RPMI7951 (cell line): ENCODE data around the gene PRRG2. TPM values are rescaled to one million over a fixed set of nuclear protein-coding genes. Genes with fewer than 3 reads are reported as not detected.
"Not testable (repeated sequence)": the region's sequence is repeated elsewhere in the genome, so short reads cannot be mapped to it uniquely, and the experiment has no call there.

Experiments used
- DNase-seq: peaks from one replicate; pipeline ENCODE4 v3.0.0-alpha.2; 2012; ENCODE audit warnings: low read depth
- total RNA-seq: library from RNA; depleted of rRNA; stranded (reverse); fragments of >200 nt; shearing (Covaris generic); gene quantifications from 2 replicates; pipeline ENCODE4 v1.2.3, GENCODE V29; 2014

The PRRG2 gene
- total RNA-seq, 1 experiment from 2014 or later: not detected

DNA sequence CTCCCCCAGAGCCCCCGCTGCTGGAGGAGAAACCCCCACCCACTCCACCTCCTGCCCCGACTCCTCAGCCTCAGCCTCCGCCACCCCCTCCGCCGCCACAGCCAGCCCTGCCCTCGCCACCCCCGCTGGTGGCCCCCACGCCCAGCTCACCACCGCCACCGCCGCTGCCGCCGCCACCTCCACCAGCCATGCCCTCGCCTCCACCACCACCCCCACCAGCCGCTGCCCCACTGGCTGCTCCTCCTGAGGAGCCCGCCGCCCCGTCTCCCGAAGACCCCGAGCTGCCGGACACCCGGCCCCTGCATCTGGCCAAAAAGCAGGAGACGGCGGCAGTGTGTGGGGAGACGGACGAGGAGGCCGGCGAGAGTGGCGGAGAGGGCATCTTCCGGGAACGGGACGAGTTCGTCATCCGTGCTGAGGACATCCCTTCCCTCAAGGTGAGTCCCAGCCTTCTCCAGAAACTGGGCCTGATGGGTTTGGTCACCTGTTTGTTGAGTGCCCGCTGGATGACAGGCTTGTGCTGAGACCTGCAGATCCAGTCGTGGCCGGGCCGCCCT, 20.4 kb downstream of the PRRG2 start:
- DNase-seq: no peak

DNA sequence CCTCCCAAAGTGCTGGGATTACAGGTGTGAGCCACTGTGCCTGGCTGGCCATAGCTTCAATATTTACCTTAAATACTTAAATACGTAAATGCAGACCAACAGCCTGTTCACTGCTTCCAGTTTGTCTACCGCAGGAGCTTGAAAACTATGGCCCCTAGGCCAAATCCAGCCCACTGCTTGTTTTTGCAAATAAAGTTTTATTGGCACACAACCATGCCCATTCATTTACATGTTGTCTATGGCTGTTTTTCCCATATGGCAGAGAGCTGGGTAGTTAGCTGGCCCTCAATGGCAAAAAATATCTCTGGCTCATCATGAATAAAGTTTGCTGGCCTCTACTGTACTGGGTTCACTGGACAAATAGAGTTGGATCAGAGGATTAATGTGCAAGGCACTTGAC, 21.7 kb downstream of the PRRG2 start:
- no peak for DNase-seq

DNA sequence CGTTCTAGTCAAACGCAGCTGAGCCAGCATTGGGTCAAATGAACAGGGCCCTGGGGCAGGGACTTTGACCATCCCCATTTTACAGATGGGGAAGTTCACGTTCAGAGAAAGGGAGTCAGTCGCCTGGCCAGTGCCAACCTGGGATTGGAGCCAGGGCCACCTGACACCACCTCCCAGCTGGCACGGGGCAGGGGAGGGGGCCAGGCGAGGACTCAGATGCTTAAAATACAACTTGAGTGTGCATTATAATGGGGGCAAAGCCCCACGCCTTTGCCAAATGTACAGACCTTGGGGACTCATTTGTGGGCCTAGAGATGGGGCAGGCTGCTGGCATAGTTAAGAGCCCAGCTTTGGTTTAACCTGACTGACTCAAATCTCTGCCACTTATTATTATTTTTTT, 24.5 kb downstream of the PRRG2 start:
- DNase-seq: no peak

DNA sequence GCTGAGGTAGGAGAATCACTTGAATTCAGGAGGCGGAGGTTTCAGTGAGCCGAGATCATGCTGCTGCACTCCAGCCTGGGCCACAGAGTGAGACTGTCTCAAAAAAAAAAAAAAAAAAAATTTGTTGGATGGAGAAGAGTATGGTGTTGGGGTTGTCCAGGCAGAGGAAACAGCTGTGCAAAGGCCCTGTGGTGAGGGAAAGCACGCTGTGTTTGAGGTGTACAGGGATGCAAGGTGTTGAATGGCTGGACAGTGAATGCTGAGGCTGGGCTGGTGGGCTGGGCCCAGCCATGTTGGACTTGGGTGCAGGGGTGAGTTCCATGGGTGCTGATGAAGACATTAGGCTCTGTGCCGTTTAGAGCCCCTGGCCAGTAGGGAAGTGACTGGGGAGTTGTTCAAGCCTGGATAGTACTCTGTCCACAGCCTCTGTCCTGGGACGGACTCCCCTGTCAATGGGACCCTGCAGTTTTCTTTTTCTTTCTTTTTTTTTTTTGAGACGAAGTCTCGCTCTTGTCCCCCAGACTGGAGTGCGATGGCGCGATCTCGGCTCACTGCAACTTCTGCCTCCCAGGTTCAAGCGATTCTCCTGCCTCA, 28.5 kb downstream of the PRRG2 start:
- DNase-seq: no peak

DNA sequence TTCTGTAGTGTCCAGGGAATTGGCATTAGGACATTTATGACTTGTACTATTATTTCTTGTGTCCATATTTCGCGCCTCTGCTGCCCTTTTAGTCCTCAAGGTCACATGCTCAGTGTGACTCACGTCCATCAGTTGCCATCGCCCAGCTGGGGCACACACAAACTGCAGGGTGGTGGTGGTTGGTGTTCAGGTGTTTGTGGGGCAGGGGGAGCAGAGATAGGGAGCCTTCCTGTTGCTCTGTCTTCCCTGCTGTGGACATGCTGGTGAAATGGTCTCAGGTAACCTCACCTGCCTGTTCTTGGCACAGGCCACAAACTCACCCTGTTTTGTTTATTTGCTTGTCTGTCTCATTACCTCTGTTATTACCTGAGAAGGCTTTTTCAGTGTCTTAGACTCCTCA, 32.3 kb downstream of the PRRG2 start:
- peak; percentile 63 for DNase-seq

DNA sequence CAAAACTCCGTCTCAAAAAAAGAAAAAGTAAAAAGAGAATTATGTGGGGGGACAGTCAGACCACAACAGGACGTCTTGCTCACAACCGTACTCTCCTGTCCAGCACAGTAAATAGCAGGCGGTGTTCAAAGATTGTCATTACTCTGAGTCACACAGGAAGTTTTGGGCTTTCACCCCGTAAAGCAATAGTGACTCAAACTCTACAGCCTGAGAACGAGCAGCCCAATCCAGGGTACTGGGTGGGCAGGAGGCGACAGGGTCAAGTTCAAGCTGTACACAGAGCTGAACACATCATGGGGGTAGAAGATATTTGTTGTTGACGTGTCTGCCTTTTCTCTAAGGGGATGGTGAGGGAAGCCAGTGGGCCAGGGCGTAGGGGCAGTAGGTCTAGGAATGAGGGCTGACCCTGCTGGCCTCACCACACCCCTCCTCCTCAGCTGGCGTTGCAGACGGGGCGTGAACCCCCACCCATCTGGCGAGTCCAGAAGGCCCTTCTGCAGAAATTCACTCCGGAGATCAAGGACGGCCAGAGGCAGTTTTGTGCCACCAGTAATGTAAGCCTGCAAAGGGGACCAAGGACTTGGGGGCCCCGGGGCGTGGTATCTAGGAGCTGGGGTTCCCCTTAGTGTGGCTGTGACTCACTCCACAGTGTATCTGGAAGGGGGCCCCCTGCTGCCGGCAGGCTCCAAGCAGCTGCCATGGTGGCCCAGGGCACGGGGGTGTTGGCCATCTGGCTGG, 33.1 kb downstream of the PRRG2 start:
- DNase-seq: peak; percentile 93

DNA sequence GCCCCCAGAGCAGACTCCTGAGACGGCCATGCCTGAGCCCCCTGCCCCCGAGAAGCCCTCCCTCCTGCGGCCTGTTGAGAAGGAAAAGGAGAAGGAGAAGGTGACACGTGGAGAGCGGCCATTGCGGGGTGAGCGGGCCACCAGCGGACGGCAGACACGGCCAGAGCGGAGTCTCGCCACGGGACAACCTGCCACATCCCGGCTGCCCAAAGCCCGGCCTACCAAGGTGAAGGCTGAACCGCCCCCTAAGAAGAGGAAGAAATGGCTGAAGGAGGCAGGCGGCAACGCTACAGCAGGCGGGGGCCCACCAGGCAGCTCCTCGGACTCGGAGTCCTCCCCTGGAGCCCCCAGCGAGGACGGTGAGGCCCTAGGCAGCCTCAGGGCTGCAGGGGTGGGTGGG, 34.7 kb downstream of the PRRG2 start:
- no peak for DNase-seq

DNA sequence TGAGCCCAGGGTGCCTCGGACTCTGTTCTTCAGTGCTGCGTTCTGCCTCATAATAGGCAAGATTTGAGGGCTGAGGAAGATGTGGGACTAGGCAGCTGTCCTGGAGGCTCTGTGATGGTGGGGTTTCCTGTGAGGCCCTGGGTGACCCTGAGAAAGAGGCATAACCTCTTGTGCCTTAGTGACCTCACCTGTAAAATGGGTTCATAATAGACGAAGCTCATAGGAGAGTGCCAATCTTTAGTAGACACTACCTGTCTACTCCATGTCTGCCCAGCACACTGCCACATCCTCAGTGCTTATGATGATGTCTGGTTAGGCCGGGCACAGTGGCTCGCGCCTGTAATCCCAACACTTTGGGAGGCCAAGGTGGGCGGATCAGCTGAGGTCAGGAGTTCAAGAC, 35.4 kb downstream of the PRRG2 start:
- no peak for DNase-seq

DNA sequence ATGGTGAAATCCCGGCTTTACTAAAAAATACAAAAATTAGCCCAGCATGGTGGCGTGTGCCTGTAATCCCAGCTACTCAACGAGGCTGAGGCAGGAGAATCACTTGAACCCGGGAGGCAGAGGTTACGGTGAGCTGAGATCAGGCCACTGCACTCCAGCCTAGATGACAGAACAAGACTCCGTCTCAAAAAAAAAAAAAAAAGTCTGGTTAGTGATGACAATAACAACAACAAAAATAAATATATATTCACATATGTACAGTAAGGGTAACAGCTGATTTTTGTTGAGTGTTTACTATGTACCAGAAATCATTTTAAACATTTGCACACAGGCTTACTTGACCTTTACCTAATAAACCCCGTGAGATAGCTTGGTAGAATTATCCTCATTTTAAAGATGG, 35.8 kb downstream of the PRRG2 start:
- no peak for DNase-seq

DNA sequence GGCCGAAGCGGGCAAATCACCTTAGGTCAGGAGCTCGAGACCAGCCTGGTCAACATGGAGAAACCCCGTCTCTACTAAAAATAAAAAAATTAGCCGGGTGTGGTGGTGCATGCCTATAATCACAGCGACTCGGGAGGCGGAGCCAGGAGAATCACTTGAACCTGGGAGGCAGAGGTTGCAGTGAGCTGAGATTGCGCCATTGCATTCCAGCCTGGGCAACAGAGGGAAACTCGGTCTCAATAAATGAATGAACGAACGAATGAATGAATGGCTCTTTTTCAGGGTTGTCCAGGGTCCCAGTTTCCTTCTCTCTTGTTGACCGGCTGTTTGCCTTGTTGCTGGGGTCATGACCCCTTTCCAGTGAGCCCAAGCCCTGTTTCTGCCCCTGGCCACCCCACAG, 36.7 kb downstream of the PRRG2 start:
- DNase-seq: not testable (repeated sequence)

DNA sequence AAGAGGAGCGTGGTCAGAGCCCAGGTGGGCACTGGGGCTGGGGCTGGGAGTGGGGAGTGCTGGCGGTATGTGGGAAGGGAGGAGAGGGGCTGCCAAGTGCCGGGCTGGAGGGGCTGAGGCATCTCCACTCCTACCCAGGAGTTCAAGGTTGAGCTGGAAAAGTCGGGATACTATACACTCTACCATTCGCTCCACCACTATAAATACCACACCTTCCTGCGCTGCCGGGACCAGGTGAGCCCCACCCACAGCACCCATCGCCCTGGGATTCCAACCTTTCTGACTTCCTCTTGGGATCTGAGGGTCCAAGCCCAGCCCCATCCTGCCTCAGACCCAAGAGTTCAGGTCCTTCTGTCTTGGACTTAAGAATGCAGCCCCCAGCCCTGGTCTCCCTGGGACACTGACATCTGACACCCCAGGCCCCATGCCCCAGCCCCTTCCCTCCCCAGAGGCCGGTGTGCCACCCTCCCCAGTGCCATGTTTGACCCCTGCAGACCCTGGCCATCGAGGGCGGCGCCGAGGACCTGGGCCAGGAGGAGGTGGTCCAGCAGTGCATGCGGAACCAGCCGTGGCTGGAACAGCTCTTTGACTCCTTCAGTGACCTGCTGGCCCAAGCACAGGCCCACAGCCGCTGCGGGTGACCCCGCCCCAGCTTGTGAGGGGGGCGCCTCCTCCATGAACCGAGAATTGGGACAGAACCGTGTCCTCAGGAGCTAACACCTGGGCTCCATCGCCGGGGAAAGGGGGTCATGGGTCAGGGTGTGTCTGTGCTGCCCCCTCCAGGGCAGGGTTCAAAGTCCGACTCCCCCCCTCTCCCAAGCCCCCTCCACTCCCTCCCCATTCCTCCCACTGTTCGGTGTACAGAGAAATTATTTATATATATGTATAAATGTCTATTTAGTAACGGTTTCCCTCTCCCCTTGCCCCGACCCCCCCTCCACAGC, 44.1 kb downstream of the PRRG2 start:
- no peak for DNase-seq

DNA sequence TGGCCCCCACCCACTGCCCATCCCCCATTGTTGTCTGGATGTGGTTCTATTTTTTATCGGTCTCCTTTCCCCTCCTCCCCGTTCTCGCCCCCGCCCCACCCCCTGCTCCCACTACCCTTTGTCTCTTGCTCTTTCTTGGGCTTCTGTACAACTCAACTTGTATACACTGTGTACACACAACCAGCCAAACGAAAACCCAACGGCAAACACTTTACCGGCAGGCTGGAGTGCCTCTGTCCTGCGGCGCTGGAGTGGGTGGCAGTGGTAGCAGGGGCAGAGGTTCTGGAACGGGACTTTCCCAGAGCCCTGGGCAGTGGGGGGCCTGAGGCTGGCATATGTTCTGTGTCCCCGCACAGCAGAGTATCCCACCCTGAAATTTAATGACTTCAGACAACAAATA, 45.1 kb downstream of the PRRG2 start:
- DNase-seq: no peak

DNA sequence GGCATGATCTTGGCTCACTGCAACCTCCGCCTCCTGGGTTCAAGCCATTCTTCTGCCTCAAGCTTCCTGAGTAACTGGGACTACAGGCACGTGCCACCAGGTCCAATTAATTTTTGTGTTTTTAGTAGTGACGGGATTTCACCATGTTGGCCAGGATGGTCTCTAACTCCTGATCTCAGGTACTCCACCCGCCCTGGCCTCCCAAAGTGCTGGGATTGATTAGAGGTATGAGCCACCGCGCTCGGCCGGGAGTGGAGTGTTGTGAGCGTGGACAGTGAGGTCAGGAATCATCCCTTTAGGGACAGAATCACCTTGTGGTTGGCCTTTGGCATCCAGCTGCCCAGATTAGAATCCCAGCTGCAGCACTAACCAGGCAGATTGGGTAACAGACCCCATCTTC, 48.5 kb downstream of the PRRG2 start:
- no peak for DNase-seq

DNA sequence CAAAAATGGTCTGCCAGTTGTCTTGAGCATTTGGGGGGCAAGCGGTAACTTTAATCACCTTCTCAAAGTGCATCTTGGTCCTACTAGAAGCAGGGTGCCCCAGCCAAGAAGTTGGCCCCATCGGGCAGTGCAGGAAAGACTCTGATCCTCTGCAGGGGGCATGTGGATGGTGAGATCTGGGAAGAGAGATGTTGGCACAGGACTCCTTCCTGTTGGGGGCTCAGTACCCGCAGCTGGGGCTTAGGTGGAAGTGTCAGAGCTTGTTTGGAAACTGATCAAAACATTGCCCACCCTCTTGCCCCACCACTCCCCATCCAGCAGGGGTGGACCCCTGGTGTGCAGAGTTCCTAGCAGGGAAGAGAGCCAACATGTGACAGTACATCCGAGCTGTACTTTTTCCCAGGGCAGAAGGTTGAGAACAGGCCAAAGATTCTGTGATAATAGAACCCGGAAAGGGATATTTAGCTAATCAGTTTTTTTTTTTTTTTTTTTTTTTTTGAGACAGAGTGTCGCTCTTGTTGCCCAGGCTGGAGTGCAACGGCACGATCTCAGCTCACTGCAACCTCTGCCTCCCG, 50.0 kb downstream of the PRRG2 start:
- DNase-seq: no peak

DNA sequence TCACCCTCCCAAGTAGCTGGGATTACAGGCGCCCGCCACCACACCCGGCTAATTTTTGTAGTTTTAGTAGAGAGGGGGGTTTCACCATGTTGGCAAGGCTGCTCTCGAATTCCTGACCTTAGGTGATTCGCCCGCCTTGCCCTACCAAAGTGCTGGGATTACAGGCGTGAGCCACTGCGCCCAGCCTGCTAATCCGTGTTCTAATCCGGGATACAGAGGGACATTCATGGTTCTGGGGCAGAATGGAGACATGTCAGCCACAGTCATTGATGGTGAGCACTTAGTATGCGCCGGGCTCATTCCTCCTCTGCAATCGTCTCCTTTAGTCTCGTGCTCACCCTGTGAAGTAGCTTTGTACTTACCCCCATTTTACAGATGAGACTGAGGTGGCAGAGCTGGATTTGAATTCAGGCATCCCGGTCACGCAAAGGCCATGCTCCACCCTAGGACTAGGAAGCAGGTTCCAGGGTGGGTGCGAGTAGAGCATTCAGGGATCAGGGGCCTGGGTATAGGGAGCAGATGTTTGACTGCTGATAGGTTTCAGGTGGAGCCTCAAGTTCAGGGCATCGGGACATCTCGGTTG, 50.6 kb downstream of the PRRG2 start:
- DNase-seq: no peak

DNA sequence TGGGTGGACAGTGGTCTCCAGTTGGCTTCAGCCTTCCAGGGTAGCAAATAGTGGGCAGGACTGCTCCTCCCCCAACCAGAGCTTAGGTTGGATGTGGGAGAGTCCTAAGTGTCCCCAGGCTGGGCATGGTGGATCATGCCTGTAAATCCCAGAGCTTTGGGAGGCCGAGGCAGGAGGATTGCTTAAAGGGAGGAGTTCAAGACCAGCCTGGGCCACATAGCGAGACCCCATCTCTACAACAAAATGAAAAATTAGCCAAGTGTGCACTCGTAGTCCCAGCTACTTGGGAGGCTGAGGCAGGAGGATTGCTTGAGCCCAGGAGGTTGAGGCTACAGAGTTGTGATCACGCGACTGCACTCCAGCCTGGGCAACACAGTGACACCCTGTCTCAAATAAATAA, 51.5 kb downstream of the PRRG2 start:
- DNase-seq: no peak

DNA sequence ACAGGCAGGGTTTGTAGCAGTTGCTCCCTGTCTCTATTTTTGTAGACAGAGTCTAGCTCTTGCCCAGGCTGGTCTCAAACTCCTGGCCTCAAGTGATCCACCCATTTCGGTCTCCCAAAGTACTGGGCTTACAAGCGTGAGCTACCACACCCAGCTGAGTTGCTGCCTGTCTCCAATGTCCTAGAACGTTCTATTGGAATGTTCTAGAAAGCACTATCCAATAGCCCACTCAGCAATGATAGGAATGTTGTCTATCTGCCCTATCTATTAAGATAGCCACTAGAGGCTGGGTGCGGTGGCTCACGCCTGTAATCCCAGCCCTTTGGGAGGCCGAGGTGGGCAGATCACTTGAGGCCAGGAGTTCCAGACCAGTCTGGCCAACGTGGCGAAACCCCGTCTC, 52.2 kb downstream of the PRRG2 start:
- DNase-seq: not testable (repeated sequence)

DNA sequence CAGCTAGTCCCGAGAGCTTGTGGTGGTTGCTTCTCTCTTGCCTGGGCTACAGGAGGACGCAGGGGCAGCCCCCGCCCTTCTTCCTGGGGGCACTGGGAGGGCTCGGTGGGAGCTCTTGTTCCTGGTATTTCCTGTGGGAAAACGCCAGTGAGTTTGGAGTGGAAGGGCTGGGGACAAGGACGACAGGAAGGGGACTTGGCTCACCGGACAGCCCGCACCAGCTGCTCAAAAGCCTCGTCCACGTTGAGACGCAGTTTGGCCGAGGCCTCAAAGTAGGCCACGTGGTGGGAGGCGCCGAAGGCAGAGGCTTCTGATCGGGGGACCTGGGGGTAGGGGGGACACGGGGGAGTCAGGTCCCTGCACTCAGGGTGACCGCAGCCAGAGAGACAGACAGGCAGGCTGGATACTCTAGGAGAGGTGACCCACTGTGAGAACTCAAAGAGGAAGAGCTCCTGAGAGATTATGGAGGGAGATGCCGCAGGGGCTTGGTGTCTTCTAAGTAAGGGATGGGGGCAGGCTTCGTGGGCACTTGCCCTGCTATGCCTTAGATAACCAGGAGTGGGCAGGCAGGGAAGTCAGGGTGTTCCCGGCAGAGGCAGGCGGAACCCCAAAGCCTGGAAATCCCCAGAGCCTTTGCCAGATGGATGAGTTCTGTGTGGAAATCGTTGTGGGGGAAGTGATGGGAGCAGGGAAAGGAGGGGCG, 54.6 kb downstream of the PRRG2 start:
- no peak for DNase-seq

DNA sequence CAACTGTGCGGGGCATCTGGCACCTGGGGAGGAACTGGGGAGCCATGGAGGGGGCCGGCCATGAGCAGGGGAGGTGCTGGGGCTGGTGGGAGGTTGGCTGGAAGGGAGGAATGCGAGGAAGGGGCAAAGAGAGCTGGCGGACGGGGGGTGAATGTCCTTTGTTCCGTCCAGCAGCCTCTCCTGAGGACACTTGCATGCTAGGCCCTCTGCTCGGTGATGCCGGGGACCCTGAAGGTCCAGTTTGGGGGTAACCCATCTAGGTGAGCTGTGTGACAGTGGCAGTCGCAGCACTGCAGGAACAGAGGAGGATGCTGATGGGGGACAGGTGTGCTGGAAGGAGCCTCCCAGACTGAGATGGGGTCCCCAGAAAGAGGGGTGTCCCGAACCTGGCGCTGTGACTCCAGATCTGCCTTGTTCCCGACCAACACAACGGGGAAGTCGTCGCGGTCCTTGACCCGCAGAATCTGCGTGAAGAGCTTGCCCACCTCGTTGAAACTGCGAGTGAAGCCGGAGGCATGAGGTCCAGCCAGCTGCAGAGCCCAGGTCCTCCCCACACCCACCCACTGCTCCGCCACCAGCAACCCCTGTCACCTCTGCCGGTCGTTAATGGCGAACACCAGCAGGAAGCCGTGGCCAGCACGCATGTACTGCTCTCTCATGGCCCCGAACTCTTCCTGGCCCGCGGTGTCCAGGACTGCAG, 55.3 kb downstream of the PRRG2 start:
- DNase-seq: no peak
